ENCODE measurements around the gene ZNF440.

GRCh38 chr19:11882606-11883005 is 68.5 kb downstream of the ZNF440 start:
- TF ChIP-seq CTCF (IDR thresholded peaks at IDR 0.05; ENCODE audit: poor library complexity) (no peak), EZH2 (IDR thresholded peaks at IDR 0.05; ENCODE audit: borderline replicate concordance) (no peak), EZH2phosphoT487 (IDR thresholded peaks at IDR 0.05; ENCODE audit: low read depth, severe bottlenecking, unreplicated experiment) (no peak)
